Fibroblast of gingiva (primary cell): ENCODE measurements around the gene GAS6.
A peak's percentile ranks its signal among the peaks of the same experiment; 100 is the strongest.
"Not testable (repeated sequence)": the region's sequence is repeated elsewhere in the genome, so short reads cannot be mapped to it uniquely, and the experiment has no call there.

Experiments used
- DNase-seq: peaks from one replicate; pipeline ENCODE4 v3.0.0-alpha.2; 2011; ENCODE audit warnings: low read depth

GAS6 gene

DNA sequence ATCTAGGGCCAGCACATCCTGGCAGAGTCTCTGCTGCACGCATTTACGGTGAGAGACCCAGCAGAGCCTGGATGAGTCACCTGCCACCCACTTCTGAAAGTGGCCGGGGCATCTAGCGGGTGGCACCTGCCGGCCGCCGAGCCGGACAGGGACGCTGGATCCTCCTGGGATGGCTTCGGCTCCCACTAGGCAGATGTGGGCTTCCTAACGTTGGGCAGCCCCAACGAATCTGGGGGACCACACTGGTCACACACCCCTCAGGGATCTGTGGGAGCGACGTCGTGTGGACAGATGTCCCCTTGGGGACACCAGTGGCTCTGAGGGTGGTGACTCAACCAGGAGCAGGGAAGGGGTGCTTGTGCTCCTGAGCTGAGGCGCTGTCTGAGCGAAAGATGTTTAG is 72.7 kb downstream of the GAS6 start:
- no peak for DNase-seq

DNA sequence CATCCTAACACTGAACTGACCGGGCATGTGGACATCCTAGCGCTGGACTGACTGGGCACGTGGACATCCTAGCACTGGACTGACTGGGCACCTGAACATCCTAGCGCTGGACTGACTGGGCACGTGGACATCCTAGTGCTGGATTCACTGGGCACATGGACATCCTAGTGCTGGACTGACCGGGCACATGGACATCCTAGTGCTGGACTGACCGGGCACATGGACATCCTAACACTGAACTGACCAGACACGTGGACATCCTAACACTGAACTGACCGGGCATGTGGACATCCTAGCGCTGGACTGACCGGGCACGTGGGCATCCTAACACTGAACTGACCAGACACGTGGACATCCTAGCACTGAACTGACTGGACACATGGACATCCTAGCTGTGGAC is 73.9 kb downstream of the GAS6 start:
- DNase-seq = not testable (repeated sequence)

DNA sequence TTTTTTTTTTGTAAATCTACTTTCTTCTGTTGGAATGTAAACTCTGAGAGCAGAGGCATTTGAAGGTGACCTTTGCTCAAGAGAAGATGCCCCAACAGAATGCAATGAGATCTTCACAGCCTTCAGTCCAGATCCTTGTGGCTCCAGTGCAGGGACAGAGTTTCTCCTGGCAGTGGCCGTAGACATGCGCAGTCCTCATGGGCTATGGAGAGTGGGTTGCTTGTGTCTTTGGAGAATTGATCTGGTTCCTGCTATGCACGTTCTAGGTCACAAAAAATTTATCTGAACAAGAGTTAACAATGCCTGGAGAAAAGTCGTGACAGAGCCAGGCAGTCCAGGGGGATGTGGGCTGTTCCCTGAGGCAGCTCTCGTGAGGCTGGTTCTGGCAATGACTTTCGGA is 74.7 kb downstream of the GAS6 start:
- DNase-seq = no peak

DNA sequence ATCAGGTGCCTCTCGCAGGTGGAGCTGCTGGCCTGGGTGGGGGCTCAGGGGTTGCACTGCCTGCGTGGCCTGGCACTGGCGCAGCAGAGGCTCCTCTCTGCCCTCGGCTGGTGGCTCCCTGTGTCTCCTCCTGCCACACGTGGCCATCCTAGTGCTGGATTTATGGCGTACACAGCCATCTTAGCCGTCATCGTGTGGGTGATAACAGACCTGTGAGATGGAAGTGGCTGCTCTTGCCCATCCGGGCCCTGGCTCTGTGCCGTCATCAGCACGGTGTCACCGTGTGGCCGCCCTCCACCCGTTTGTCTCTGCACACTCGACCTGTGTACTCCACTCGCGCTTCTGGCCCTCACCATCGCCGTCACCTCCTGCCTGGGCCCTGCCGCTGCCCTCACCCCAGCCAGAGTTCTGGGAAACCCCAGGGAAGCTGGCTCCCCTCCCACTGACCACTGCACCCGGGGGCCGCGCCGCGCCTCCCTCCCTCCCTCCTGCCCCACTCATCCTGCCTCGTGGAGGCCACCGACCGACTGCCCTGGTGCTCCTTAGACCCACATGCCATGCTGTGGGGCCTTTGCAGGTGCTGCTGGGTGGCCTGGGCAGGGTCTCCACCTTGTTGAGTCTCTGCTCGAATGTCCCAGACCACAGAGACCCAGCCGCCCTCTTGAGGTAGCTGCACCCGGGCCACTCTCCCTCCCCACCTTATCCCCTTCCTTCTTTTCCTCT is 75.3 kb downstream of the GAS6 start:
- no peak for DNase-seq

DNA sequence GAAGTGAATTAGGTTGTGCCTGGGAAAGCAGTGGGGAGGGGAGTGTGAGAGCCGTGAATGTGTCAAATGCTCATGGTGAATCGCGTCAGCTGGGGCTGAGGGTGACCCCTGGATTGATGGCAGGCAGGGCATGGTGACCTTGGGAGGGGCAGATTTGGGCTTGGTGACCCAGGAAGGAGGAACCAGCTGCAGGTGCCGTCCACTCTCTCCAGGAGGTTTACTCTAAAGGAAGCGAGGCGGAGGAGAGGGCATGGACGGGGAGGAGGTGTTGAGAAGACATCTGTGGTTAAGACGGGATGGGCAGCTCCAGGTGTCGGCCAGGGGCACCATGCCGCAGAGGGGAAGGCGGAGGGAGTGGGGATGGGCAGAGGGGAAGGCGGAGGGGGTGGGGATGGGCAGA is 76.2 kb downstream of the GAS6 start:
- no peak for DNase-seq

DNA sequence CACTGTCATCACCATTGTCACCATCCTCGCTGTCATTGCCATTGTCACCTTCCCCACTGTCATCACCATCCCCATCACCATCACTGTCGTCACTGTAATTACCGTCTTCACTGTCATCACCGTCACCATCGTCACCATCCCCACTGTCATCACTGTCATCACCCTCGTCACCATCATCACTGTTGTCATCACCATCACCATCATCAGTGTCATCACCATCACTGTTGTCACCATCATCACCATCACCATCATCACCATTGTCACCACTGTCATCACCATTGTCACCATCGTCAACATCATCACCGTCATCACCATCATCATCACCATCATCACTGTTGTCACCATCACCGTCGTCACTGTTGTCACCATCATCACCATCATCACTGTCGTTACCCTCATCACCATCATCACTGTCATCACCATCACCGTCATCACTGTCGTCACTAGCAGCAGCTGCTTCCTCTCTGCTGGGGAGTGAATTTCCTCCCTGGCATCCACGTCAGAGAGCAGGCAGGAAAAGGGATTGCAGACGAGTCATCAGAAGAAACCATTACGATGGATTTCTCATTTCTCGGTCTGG is 77.5 kb downstream of the GAS6 start:
- no peak for DNase-seq

DNA sequence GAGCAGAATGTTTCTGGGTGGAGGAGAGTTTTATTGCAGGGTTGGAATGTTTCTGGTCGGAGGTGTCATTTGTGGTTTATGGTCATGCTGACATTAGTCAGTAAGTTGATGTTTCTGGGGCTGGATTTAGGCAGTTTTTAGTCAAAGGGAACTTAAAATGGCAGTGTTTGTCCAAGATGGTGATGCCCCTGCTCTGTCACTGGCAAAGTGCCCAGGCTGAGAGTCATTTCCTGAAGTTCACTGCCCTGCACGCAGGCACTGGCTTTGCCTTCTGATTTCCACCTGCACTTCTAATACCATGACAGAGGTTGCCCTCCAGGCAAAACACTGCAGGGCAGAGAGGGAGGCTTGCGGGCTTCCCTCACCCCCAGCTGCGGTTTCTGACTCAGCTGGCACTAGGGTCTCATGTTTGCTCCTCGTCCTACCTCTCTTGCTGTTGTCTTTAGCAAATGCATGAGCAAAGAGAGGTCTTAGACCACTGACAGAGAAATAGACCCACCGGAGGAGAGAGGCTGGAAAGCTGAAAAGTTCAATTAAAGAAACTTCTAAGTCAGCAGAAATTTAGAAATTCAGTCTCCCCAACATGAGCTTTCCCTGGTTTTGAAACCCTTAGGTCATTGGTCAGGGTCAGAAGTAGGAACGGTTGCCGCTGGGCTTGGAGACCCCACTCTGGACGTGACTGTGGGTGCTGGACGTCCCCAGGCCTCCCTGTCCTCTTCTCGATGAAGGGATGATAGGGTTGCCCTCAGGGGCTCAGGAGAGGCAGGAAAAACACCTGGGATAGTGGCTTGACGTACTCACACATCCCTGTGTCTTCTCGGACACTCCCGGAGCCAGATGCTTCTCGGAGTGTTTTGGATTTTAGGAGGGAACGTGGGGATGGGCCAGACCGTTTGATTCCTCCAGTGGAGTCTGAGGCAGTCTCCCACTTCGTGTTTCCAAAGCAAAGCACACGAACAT is 78.5 kb downstream of the GAS6 start:
- peak; percentile 19 for DNase-seq

DNA sequence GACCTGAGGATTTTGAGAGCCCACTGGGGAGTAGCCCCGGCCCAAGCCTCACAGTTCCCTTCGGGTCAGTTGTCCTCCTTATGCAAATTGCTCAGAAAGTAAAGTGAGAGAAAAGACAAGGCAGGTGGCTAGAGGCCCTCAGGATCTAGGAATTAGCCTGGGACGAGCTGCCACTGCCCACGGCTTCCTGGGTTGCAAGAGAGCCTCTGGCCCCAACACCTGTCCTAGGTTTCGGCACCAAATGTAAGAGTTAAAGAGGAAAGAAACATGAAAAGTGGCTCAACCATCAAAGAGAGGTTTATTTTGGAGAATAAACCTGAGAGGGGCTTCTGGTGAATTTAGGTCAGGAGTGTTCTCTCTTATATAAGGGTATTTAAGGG is 79.2 kb downstream of the GAS6 start:
- no peak for DNase-seq

DNA sequence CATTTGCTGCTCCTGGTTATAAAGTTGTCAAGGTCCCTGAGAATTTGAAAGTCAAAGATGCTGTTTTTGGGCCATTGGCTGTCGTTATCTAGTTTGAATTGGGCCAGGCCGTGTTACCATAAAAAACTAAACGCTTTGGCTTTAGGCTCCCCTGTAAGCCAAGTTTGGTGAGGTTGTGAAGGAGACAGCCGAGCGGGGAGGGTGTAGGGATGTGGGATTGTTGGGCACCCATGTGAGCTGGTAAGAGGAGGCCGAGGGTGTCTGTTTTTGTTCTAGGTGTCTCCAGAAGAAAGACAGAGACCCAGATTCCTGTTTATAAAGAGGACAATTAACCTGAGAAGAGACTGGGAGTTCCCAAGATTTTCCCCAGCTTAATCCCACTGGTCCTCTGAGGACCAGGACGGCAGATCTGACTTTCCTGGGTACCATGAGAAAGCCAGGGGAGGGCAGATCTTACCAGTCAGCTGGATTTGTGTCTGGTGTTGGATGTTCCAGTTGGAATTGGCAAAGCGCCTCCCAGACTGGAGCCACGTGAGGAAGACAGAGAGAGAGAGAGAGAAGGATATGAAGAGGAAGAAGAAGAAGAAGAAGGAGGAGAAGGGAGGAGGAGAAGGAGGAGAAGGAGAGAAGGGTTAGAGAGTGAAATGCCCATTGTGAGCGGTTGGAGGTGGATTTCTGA is 79.8 kb downstream of the GAS6 start:
- DNase-seq = no peak

DNA sequence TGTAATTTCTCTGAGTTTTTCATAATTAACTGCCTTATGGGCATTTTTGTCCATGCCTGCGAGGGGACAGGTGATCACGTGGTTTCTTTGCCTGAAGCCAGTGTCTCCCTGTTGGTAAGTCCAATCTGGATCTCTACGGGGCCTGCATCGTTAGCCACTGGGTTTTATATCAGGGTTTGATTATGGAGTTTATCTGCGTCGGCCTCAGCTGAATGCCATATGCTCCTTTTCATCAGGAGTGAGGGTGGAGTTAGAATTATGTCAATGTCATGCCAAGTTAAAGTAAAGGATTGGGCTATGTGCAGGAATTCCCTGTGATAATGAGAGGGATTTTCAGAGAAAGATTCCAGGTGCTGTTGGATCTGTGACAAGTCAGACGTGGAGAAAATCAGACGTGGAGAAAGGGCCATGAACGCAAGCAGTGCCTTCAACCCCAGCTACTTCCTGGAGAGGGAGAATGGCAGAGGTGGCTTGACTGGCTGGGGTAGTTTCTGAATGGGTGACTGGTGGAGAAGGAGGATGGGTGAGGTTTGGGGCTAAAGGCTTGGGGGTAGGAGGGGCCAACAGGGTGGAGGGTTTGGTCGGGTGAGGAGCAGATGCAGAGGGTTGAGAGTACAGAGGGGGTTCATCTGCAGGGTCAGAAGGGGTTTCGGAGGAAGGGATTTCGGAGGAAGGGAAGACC is 80.5 kb downstream of the GAS6 start:
- no peak for DNase-seq

DNA sequence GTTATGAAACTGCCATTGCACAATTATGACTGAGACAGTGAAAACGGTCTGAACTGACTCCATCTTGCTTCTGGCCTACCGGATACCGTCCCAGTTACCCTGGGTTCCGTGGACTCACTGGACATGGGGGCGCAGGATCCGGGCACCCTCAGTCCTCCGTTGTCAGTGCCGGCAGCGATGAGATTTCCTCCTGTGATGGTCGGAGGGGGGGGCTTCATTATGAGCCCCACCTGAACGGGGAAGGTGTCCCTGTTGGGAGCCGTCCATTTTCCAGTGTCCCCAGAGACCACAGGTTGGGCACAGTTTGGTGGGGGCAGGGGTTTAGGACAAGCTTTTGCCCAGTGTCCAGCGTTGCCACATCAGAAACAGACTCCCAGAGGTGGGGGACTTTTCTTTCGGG is 81.4 kb downstream of the GAS6 start:
- DNase-seq = no peak

DNA sequence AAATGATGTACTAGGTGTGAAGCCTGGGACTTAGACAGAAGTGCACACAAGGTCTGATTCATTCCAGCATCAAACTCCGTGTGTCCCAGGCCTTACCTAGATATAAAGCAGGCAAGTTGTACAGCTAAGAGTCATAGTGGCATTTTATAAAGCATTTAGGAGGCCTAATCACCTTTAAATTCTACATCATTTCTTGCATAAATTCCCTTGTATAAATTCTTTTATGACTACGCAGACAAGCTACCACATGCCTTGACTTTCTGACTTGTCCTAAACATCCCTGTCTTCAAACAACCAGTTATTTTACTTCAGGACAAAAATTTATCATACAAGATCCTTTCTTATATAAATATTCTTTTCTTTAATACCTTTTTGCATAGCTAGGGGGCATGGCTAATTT is 82.3 kb downstream of the GAS6 start:
- DNase-seq = no peak

DNA sequence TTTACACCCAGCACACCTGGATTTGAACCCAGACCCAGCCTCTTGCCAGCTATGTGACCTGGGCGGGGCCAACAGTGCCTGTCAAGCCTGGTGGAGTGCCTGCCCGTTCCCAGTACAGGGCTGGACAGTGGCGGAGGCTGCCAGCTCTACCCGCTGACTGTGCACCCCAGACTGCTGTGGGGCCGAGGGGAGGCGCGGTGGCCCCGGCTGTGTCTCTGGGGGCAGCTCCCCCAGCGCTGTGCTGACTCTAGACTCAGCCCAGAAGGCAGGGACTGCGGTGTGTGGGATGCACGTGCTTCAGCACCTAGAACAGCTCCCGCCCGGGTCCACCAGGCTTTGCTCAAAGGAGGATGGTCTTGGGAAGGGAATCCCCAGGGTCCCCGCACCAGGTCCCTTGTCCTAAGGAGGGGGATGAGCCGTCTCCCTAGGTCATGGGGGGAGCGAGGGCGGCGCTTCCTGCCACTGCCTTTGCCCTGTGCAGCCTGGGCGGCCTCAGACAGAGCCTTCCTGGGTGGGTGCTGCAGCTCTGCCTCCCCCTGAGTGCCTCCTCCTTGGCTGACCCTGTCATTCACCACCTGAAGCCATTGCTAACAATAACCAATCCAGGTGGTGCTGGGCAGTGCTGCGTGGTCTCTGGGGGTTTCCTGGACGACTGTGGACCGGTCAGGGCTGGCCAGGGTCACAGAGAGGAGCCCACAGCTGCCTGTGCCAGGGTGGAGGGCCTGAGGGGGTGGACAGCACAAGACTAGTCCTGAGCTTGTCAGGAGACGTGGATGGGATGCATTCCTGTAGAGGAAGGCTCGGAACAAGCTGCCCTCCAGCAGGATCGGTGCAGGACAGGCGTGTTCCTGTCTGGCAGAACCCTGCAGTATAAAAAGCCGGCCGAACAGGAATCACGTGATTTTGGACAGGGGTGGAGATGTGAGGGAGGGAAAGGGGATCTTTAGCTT is 86.3 kb downstream of the GAS6 start:
- no peak for DNase-seq

DNA sequence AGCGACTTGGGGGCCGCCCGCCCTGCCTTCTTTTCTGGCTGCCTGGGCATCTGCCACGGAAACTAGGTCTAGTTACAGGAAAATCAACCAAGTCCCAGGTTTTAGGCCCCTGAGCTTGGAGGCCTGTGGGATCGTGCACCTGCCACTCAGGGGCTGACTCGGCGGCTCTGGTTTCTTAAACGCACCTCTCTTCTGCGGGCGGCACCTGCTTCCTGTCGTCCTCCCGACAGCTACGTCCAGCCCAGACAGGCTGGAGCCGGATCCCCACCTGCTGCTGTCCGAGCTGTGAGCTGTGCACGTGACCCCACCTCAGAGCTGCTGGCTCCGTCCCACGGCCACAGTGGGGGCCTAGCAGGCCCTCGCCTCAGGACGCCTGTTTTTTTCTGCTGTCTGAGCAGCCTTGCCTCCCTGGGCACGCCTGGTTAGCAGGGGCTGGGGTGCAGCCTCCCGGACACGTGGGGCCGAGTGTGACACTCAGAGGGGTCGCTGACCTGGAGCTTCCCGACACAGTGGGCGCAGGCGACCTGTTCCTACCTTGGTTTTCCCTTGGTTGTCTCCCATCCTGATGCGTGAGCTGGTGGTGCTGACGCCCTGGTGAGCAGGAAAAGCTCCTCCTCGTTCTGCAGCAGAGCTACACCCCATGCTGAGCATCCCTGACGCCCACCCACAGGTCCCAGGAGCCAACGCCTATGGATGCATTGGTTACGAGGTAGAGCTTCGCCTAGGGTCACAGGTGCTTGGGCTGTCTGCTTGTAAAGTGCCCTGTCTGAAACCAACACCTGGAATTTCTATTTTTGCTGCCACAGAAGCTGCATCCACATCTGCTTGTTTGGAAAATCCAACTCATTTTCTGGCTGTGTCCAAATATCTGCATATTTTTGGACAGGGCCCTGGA is 87.4 kb downstream of the GAS6 start:
- no peak for DNase-seq

DNA sequence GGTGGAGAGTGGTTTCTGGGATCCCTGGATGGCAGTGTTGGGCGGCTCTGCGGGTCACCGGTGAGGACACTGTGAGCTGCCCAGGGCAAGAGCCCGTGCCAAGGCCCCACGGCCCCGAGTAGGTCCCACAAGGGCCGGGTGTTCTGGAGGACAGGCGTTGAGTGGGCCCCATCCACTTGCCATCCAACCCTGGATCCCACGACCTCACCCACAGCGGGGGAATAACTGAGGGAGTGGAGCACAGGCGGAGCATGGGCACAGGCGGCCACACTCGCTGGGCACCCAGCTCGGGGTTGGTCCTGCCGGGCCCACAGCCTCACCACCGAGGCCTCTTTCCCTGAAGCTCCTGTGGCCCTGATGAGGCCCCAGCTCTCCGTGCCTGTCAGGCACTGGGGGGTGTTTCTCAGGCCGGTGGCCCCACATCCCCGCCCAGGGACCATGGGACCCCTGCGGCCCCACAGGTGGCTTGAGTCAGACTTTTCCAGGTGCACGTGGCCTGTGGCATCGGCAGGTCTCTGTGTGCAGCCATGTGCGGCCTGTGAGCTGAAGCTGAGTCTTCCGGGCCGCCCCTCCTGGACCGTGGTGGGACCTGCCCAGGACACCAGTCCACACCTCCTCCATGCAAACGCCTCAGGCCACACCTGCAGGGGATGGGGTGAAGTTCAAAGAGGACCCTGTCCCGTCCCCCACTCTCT is 88.3 kb downstream of the GAS6 start:
- no peak for DNase-seq

DNA sequence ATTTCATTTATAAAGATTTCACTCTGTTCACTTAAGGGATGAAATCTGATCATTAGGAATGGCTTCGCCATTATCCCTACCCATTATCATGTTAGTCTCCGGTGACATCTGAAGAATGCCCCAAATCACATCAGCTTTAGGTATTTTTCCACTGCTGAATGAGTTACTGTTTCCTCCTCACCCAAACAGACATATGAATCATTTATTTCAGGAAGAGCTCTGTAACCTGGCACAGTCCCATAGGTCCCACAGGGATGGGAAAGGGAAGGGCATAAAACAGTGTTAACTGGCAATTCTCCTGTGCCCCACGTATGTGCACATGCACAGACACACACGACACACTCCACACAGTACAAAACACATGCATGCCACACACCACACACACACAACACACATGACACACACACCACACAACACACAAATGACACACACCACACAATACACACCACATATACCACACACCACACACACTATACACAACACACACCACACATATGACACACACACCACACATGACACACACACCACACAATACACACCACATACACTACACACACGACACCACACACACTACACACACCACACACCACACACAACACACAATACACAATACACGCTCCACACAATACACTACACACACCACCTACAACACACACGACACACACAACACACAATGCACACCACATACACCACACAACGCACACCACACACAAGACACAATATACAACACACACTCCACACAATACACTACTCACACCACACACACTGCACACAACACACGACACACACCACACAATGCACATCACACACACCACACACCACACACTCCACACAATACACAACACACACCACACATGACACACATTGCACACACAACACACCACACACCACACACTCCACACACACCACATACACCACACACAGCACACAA is 89.4 kb downstream of the GAS6 start:
- DNase-seq = peak; percentile 43

DNA sequence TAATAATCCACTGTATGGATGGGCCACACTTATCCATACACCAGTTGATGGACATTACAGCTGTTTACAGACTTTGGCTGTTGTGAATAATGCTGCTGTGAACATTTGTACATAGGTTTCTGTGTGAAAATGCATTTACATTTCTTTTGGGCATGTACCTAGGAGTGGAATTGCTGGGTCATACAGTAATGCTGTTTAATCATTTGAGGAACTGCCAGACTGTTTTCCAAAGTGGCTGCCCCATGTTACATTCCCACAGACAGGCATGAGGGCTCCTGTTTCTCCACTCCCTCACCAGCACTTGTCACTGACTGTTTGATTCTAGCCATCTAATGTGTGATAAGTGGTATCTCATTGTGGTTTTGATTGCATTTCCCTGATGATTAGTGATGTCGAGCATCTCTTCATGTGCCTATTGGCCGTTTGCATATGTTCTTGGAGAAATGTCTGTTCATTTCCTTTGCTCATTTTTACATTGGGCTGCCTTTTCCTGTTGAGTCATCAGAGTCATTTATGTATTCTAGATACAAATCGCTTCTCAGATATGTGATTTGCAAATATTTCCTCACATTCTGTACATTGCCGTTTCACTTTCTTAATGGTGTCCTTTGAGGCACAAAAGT is 92.1 kb downstream of the GAS6 start:
- DNase-seq = no peak
